8988T (cell line): ENCODE data around the gene BABAM2.

Source experiments
- DNase-seq: peaks from one replicate; pipeline ENCODE4 v3.0.0; 2011

BABAM2 gene

GRCh38 chr2:28135324-28135723 lies 244.8 kb downstream of the BABAM2 start:
- DNase-seq: no peak

- no peak for DNase-seq
Observed at GRCh38 chr2:28135799-28136198, 245.3 kb downstream of the BABAM2 start.

- no peak for DNase-seq
Observed at GRCh38 chr2:28136556-28136955, 246.0 kb downstream of the BABAM2 start.

DNA sequence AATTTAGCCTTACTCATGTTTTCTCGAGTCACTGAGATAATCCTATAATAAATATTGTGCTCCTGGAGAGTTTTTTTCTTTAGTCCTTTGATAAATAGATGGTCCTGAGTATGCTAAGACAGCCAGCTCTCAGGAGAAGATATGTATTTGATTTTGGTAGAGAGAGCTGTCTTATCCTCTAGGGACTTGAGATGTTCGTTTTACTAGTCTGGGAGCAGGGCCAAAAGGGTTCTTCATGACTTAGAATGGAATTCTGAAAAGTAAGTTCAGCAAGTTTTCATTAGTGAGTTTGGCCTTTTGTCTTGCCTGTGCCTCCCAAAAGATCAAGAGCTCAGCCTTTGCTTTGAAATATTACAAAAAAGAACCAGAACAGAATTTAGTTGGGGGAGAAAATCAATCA lies 246.7 kb downstream of the BABAM2 start:
- no peak for DNase-seq

DNA sequence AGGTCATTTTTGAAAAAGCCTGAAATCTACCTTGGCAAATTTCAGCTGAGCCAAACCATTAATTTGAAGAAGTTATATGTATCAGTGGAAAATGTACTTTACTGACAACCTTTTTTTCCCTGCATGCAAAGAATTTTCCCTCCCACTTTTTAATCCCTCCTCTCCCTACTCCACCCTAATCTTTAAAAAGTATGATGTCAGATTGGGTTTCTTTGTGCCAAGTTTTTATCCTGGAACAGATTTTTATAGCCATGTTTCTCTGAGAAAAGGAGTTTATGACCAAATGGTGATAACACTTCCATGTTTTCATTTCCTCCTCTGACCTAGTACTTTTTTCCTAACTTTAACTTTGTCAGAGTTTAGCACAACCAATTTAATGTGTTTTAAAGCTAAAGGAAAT lies 251.9 kb downstream of the BABAM2 start:
- no peak for DNase-seq

- no peak for DNase-seq
Observed at GRCh38 chr2:28148000-28148399, 257.5 kb downstream of the BABAM2 start.

- DNase-seq: no peak
Observed at GRCh38 chr2:28148566-28148965, 258.0 kb downstream of the BABAM2 start.

DNA sequence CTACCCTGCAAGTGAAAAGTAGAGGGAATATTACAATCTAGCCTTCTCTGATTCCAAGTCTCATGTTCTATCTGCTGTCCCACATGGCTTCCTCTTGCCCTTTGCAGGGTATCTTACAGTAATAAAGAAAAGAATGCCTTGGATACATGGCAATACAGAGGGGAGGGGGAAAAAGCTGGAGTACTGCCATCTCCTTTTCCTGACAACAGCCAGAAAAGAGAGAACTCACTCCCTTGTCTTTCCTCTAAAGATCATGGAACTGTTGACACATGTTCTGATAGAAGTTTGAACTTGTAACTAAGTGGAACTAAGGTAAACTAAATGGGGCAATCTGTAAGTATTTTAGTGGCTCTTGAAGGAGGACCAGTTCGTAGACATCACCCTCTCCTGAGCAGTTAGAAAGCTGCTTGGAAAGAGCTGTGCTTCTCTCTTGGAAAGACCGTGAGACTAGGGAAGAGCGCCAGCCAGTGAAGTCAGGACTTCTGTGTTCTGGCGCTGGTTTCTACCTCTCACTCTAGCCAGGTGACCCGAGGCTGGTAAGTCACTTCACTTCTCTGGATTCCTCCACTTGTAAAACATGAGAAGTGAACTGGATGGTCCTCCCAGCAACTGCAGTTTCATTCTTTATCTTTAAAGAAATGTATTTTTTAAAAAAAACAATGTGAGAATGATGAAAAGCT lies 259.8 kb downstream of the BABAM2 start:
- no peak for DNase-seq

GRCh38 chr2:28150994-28151393 lies 260.5 kb downstream of the BABAM2 start:
- DNase-seq: no peak

DNA sequence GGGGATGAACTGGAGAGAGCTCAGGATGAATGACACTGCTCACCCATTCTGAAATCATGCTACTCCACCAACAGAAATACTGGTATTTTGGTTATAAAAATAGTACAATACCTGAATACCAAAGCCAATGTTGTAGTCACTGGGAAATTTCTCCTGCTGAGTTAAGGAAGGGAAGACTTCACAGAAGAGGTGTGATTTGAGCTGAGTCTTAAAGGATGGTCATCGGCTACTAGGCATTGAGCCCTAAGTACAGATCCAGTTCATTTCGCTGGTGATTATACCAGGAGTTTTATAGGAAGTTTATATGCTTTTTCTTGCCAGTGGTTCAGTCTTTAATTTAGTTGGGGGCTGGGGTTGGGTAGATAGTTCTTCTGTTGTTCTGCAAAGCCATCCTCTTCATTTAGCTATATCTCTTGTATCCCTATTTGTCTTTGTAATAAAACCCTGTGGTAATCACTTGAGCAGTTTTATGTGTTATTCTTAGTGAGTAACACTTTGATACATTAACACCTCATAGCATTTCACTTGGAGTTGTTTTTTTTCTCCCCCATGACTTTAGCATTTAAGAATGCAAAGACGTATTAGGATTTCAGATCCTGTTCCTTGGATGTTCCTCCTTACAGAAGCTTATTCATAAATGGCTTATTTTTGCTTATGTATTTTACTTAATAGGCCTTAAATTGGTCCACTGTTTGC lies 262.2 kb downstream of the BABAM2 start:
- DNase-seq: no peak

DNA sequence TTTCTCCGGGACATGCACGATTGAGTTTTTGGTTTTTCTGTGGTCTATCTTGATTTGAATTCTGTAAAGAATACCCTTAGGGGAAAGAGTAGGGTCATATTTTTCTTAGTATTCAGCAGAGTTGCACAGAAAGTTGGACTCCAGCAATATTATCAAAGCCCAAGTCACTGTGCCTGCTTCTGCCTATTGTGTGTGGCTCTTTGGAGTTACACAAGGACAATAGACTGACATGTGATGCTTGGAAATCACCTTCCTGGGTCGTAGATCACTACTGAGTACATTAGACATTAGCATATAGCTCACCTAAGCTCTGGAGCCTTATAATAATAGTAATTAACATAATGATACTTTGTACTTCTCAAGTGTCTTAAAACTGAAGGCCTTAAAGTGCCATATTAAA lies 263.3 kb downstream of the BABAM2 start:
- DNase-seq: no peak

DNA sequence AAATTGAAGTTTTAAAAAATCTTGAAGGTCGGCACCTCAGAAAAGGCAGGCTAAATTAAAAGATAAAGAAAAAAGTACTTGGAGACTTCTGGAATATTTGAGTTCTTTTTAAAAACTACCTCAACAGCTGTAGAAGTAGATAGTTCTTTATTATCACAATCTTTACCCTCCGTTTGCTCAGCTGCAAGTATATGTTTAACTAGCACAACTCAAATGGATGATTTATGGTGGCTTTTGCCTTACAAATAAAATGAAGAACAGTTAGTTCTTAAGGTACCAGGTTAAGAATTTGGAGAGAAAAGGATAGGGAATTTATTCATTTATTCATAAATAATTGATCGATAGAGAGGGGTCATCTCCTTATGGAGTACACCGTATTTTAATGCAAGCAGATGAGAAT lies 264.6 kb downstream of the BABAM2 start:
- DNase-seq: no peak

- no peak for DNase-seq
Observed at GRCh38 chr2:28155627-28156026, 265.1 kb downstream of the BABAM2 start.

- DNase-seq: no peak
Observed at GRCh38 chr2:28158791-28159190, 268.3 kb downstream of the BABAM2 start.

- DNase-seq: no peak
Observed at GRCh38 chr2:28160986-28161425, 270.5 kb downstream of the BABAM2 start.

DNA sequence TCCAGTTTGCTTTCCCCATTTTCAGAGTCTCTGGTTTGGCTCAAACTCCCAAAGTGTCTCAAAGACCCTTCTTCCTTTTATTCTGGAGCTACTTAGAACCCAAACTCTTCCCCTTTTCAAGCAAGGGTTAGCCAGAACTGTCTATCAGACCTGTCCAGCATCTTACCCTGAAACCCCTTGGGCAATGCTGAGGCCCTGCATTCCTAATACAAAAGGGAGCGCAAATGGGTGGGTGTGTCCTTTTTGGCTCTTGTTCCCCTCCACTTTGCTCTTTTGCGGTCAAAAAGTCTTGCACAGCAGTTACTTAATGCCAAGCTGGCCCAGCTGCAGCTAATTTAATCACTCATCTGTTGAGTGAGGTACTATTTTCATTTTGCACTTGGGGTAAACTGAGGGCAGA lies 270.9 kb downstream of the BABAM2 start:
- DNase-seq: no peak

DNA sequence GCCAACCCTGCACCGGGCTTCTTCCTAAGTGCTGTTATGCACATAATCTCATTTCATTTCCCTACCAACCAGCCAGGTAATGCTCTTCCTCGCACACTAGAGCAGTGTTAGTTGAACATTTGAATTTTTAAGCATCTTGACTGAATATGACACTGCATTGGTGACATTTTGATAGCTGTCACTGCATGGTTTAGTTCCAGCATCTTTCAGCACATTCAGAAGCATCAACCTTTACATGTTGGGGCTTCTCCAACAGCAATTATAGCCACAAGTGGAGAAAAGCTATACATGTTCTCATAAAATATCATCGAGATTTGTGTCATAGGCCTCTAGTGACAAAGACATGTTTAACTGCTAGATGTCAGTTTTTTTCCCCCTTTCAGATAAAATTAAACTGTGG lies 272.0 kb downstream of the BABAM2 start:
- no peak for DNase-seq

GRCh38 chr2:28163028-28163427 lies 272.5 kb downstream of the BABAM2 start:
- no peak for DNase-seq

- no peak for DNase-seq
Observed at GRCh38 chr2:28163627-28164279, 273.2 kb downstream of the BABAM2 start.

DNA sequence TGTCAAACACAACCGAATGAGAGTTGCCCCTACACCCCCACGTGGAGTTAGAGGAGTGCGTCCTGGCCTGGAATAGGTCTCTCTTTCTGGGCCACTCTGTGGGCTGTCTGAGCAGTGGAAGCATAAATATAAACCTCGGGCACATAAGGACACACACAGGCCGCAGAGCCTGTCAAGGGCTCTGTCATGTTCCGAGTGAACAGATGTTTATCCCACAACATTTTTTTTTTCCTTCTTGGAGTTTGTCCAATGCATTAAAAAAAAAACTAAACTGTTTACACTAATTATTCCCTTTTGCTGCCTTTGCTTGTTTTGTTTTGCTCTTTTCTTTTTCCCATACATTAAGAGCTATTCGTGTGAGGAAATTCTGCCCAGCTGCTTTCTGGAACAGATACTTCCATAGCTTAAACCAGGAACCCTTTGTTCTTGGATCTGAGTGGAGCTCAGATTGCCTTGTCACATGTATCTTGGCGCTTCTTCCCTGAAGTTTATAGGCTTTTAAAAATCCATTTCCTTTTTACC lies 273.8 kb downstream of the BABAM2 start:
- no peak for DNase-seq

- DNase-seq: no peak
Observed at GRCh38 chr2:28165087-28165635, 274.6 kb downstream of the BABAM2 start.

DNA sequence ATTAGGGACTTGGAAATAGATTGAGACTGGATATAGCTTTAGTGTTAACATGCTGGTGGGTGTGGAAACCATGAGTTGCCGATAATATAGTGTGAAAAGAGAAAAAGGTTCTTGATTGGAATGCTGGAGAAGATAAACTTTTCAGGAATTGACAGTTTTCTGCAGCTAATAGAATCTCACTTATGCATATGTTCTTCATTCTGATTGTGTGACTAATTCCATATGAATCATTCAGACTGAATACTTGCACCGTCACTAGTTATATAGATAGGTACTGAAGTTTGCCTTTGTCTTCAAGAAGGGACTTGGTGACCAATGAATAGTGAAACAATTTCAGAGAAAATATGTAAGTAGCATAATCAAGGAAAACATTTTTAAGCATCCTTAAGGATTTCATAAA lies 276.4 kb downstream of the BABAM2 start:
- no peak for DNase-seq

DNA sequence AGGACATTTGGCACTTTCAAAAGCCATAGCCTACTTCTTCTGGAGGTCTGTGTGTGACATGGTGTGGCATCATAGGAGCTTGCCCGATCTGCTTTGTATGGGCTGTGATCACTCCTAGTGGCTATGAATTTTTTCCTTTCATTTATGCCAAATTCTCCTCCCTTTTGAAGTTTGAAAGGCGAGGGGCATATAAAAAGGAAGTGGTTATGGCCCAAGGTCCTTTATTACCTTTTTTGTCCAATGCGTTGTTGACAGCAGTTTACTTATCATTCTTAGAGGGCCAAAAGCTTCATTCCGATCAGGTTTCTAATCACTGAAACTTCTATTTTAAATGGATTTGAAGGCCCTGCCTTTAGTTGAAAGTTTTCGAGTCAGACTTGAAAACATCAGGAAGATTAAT lies 277.8 kb downstream of the BABAM2 start:
- DNase-seq: no peak

- DNase-seq: no peak
Observed at GRCh38 chr2:28169492-28169891, 279.0 kb downstream of the BABAM2 start.
